Endometrium (tissue), 2 donors: ENCODE measurements around the gene OR4C11.

ENCODE experiments used
- FAIRE-seq: peaks from 2 replicates; lab custom pipeline; 2012; peaks lifted over from hg19 to GRCh38; lab: Jason Lieb, UNC
- donor health status: control.
- donor health status: control.

Gene OR4C11

GRCh38 chr11:55607545-55607944, at the start of gene OR4C11:
OR4C11 (minus strand) TSS chr11:55607645; CDS start chr11:55604373, 3,272 bp downstream.
- FAIRE-seq = no peak

GRCh38 chr11:55655096-55655495, 47.7 kb upstream of the OR4C11 start:
- FAIRE-seq = no peak

GRCh38 chr11:55652560-55652959, 45.1 kb upstream of the OR4C11 start:
- no peak for FAIRE-seq

GRCh38 chr11:55648027-55648426, 40.6 kb upstream of the OR4C11 start, which contains the start of gene OR4S2:
OR4S2 (plus strand) TSS chr11:55648327; CDS start chr11:55650904, 2,577 bp downstream.
- no peak for FAIRE-seq

- no peak for FAIRE-seq
These were observed 27.4 kb upstream of the OR4C11 start, which contains the start of gene OR4P4 for GRCh38 chr11:55634813-55635212. OR4P4 (plus strand) TSS chr11:55635113.

GRCh38 chr11:55624531-55624930, 17.1 kb upstream of the OR4C11 start:
- FAIRE-seq = no peak

- FAIRE-seq = no peak
These were observed 34.9 kb downstream of the OR4C11 start for GRCh38 chr11:55572548-55572947.

GRCh38 chr11:55571828-55572227, 35.6 kb downstream of the OR4C11 start, which contains the start of gene OR4C16:
OR4C16 (plus strand) TSS chr11:55572128; CDS start chr11:55572128, 0 bp downstream.
- no peak for FAIRE-seq

- FAIRE-seq = no peak
These were observed 53.3 kb downstream of the OR4C11 start, which contains the start of gene OR4C15 for GRCh38 chr11:55554169-55554568. OR4C15 (plus strand) TSS chr11:55554469; CDS start chr11:55554469, 0 bp downstream.
